Stomach (tissue), 9 donors: ENCODE results near the gene ALDH7A1. TPM values are rescaled to one million over a fixed set of nuclear protein-coding genes. Genes with fewer than 3 reads are reported as not detected.

Source experiments
- DNase-seq, 2 donors: peaks; one replicate each; pipeline versions ENCODE4 v3.0.0 to v3.0.0-alpha.2; 2013 to 2019
- H3K27ac ChIP-seq, 5 donors: fragments of 200-600 bp in 4 of 5; sonication (generic) in 4 of 5; one replicate each; pipeline ENCODE4 v1.5.1; 2013 to 2019; ENCODE audit warnings: mild to moderate bottlenecking in 1 of 5, moderate library complexity in 1 of 5
- H3K27me3 ChIP-seq, 3 donors: fragments of 200-600 bp; sonication (generic); one replicate each; pipeline ENCODE4 v1.5.1; 2017 to 2019; ENCODE audit warnings: mixed run types in 1 of 3
- H3K36me3 ChIP-seq, 4 donors: fragments of 200-600 bp; sonication (generic); 1 replicate in 3 of 4; 2 replicates in 1 of 4; pipeline ENCODE4 v1.5.1; 2016 to 2019
- H3K4me1 ChIP-seq, 4 donors: fragments of 200-600 bp; sonication (generic); one replicate each; pipeline ENCODE4 v1.5.1; 2016 to 2019
- H3K4me3 ChIP-seq, 4 donors: fragments of 200-600 bp; sonication (generic) in 3 of 4; one replicate each; pipeline ENCODE4 v1.5.1; 2016 to 2019; ENCODE audit warnings: mild to moderate bottlenecking in 1 of 4
- H3K9me3 ChIP-seq, 4 donors: fragments of 200-600 bp; sonication (generic); one replicate each; pipeline ENCODE4 v1.5.1; 2016 to 2019
- CTCF ChIP-seq, 7 experiments: fragments of 450-650 bp in 4 of 7; fragments of 200-600 bp in 3 of 7; sonication (generic) in 3 of 7; IDR thresholded peaks; one replicate each; pipeline ENCODE4 v1.5.1; 2016 to 2019; ENCODE audit warnings: antibody characterized with exemption in 7 of 7, control low read depth in 2 of 7, mild to moderate bottlenecking in 1 of 7
- EP300 ChIP-seq: sonication (generic); formaldehyde crosslinking; IDR thresholded peaks from one replicate; pipeline ENCODE4 v1.6.1; 2017; ENCODE audit warnings: antibody characterized with exemption
- POLR2A ChIP-seq, 4 donors: fragments of 450-650 bp; IDR thresholded peaks; one replicate each; pipeline ENCODE4 v1.6.1; 2016; ENCODE audit warnings: antibody characterized with exemption in 4 of 4, control low read depth in 2 of 4, mild to moderate bottlenecking in 1 of 4, moderate library complexity in 1 of 4
- POLR2AphosphoS5 ChIP-seq, 3 donors: sonication (generic); formaldehyde crosslinking; IDR thresholded peaks; one replicate each; pipeline ENCODE4 v1.6.1; 2016; ENCODE audit warnings: antibody characterized with exemption in 3 of 3
- WGBS, 5 donors: extraction: QIAGEN DNeasy Blood & Tissue Kit in 3 of 5; methylation state at CpG; one replicate each; pipeline versions ENCODE4 v1.1.5 to v1.1.7; 2013 to 2018; 5-methylcytosine and 5-hydroxymethylcytosine counted together
- intact Hi-C: fragments of 100-400 bp; cut with DNase I; formaldehyde crosslinking; loops from one replicate; pipeline ENCODE4 v1.15.1; 2023; ENCODE audit warnings: low total_unique reads
- polyA plus RNA-seq, 3 donors: library from polyadenylated mRNA; stranded (reverse); fragments of 200-250 nt; gene quantifications; one replicate each; pipeline ENCODE4 v1.2.3, GENCODE V29; 2013
- small RNA-seq, 4 donors: library from RNA; depleted of rRNA; stranded (forward); fragments of <200 nt; gene quantifications; one replicate each; pipeline ENCODE3, GENCODE V24; 2016
- total RNA-seq, 5 donors: library from RNA; depleted of rRNA; stranded (reverse); fragments of >200 nt; gene quantifications; one replicate each; pipeline versions ENCODE4 v1.1.0 to v1.2.3, GENCODE V29; 2014 to 2016
- donor health status: healthy with polysubstance abuse.
- donor health status: Bipolar disorder and iron deficiency.
- donor health status: healthy.

The ALDH7A1 gene
- total and polyA plus RNA-seq, 8 donors: 4.9 to 55.6 (median 32.6) TPM

- H3K9me3 ChIP-seq: no peaks in the 10 kb centered on the region
- H3K27me3 ChIP-seq: no peaks in the 10 kb centered on the region
- no peak overlapping the region for H3K4me3 ChIP-seq
- 58 to 69% (median 68%) methylated on average over 3 of the region's 3 CpGs for WGBS, 5 donors
- intact Hi-C loops: no loop called here
- peaks cover 0 to 25% (median 7%) of the 10 kb centered on the region in 4 donors for H3K4me1 ChIP-seq
- DNase-seq: no peak
- TF ChIP-seq EP300: no peak
- no peak for TF ChIP-seq CTCF (IDR thresholded peaks at IDR 0.05)
- no peak for TF ChIP-seq POLR2AphosphoS5 (IDR thresholded peaks at IDR 0.05)
- TF ChIP-seq POLR2A (IDR thresholded peaks at IDR 0.05): no peak
- H3K36me3 ChIP-seq: peaks cover 48 to 94% (median 94%) of the 10 kb centered on the region in 4 donors
- H3K27ac ChIP-seq: peak overlapping the region in 3 of 5 donors; percentile 5 to 54 (median 35)
These were observed 111.9 kb downstream of the ALDH7A1 start for GRCh38 chr5:126483156-126483555.

GRCh38 chr5:126482591-126482990 lies 112.4 kb downstream of the ALDH7A1 start:
- H3K27ac ChIP-seq: peak overlapping the region in 3 of 5 donors; percentile 5 to 54 (median 35)
- peaks cover 0 to 25% (median 3%) of the 10 kb centered on the region in 4 donors for H3K4me1 ChIP-seq
- H3K9me3 ChIP-seq: no peaks in the 10 kb centered on the region
- TF ChIP-seq POLR2AphosphoS5 (IDR thresholded peaks at IDR 0.05) (no peak), EP300 (no peak), CTCF (IDR thresholded peaks at IDR 0.05) (no peak), POLR2A (IDR thresholded peaks at IDR 0.05) (no peak)
- intact Hi-C loops: no loop called here
- H3K4me3 ChIP-seq: no peak overlapping the region
- WGBS, 5 donors: 85 to 97% (median 95%) methylated on average over 1 of the region's 1 CpG
- H3K36me3 ChIP-seq: peaks cover 48 to 94% (median 91%) of the 10 kb centered on the region in 4 donors
- no peak for DNase-seq
- no peaks in the 10 kb centered on the region for H3K27me3 ChIP-seq

GRCh38 chr5:126481243-126481642 lies 113.8 kb downstream of the ALDH7A1 start:
- Histone ChIP-seq H3K9me3 (no peaks in the 10 kb centered on the region), H3K4me3 (no peak overlapping the region), H3K4me1 (peaks cover 0 to 27% (median 5%) of the 10 kb centered on the region in 4 donors), H3K36me3 (peaks cover 39 to 86% (median 80%) of the 10 kb centered on the region in 4 donors), H3K27ac (peak overlapping the region in 1 of 5 donors; percentile 34), H3K27me3 (no peaks in the 10 kb centered on the region)
- intact Hi-C loops: no loop called here
- 74 to 97% (median 79%) methylated on average over 2 of the region's 2 CpGs for WGBS, 5 donors
- TF ChIP-seq POLR2A (IDR thresholded peaks at IDR 0.05) (no peak), CTCF (IDR thresholded peaks at IDR 0.05) (no peak), POLR2AphosphoS5 (IDR thresholded peaks at IDR 0.05) (no peak), EP300 (no peak)
- no peak for DNase-seq

Small RNA genes lying within 50 kb of the gene (small RNA-seq; reads per million reads assigned to genes)
- 0 to 0.07 (median 0) reads per million in 4 donors for gene RNU6-290P

Other genes starting within 250 kb of the ALDH7A1 start
- gene GRAMD2B, start 171.8 kb downstream of the ALDH7A1 start, total RNA-seq: 10 to 100 TPM; 18.8 to 69.6 (median 47.5) TPM
- gene GRAMD2B, start 171.8 kb downstream of the ALDH7A1 start, polyA plus RNA-seq: 10 to 100 TPM in 1 of 3 donors, 1 to 10 TPM in 2; 5.7 to 12.8 (median 6.5) TPM
- gene PHAX, start 5.7 kb upstream of the ALDH7A1 start, total RNA-seq: 100 to 1,000 TPM in 2 of 5 donors, 10 to 100 TPM in 3; 26.6 to 246 (median 61.1) TPM
- gene PHAX, start 5.7 kb upstream of the ALDH7A1 start, polyA plus RNA-seq: 10 to 100 TPM; 14.4 to 18.8 (median 15.4) TPM
- gene LMNB1, start 181.9 kb upstream of the ALDH7A1 start, total RNA-seq: 100 to 1,000 TPM in 1 of 5 donors, 10 to 100 TPM in 3, 1 to 10 TPM in 1; 7.6 to 167 (median 27.4) TPM
- gene LMNB1, start 181.9 kb upstream of the ALDH7A1 start, polyA plus RNA-seq: 1 to 10 TPM; 7.7 to 8.7 (median 8.5) TPM